IPS DF 4.7 (cell line): ENCODE results near the gene RALB.
"Not testable (repeated sequence)": the region's sequence is repeated elsewhere in the genome, so short reads cannot be mapped to it uniquely, and the experiment has no call there.

Source experiments
- DNase-seq: peaks from one replicate; pipeline ENCODE4 v3.0.0-alpha.2; 2013; ENCODE audit warnings: low spot score; ENCODE audit errors: extremely low read depth

The RALB gene

GRCh38 chr2:120243211-120243610 lies 9.4 kb upstream of the RALB start:
- DNase-seq = no peak

GRCh38 chr2:120243875-120244553 lies 8.6 kb upstream of the RALB start:
- no peak for DNase-seq

- DNase-seq = no peak
Measured at GRCh38 chr2:120244656-120245519, 7.8 kb upstream of the RALB start.

GRCh38 chr2:120245520-120246332 lies 6.9 kb upstream of the RALB start:
- DNase-seq = no peak

GRCh38 chr2:120246546-120247300 lies 5.9 kb upstream of the RALB start:
- DNase-seq = no peak

- no peak for DNase-seq
Measured at GRCh38 chr2:120247851-120248250, 4.8 kb upstream of the RALB start.

- no peak for DNase-seq
Measured at GRCh38 chr2:120250640-120251039, 2.0 kb upstream of the RALB start.

GRCh38 chr2:120251078-120251477 lies 1.6 kb upstream of the RALB start:
- no peak for DNase-seq

GRCh38 chr2:120251880-120252224 lies 800 bp upstream of the RALB start:
- no peak for DNase-seq

- no peak for DNase-seq
Measured at GRCh38 chr2:120253021-120253882, 600 bp downstream of the RALB start.

GRCh38 chr2:120254178-120254577 lies 1.5 kb downstream of the RALB start:
- no peak for DNase-seq

- no peak for DNase-seq
Measured at GRCh38 chr2:120255071-120255470, 2.4 kb downstream of the RALB start.

GRCh38 chr2:120255986-120256650 lies 3.5 kb downstream of the RALB start:
- no peak for DNase-seq

- no peak for DNase-seq
Measured at GRCh38 chr2:120256651-120257000, 4.0 kb downstream of the RALB start.

- no peak for DNase-seq
Measured at GRCh38 chr2:120257522-120257921, 4.9 kb downstream of the RALB start.

GRCh38 chr2:120258196-120258595 lies 5.5 kb downstream of the RALB start:
- DNase-seq = no peak

GRCh38 chr2:120259939-120260338 lies 7.3 kb downstream of the RALB start:
- DNase-seq = not testable (repeated sequence)

GRCh38 chr2:120260736-120261135 lies 8.1 kb downstream of the RALB start:
- DNase-seq = no peak

GRCh38 chr2:120261387-120262006 lies 8.8 kb downstream of the RALB start:
- no peak for DNase-seq
